TTC549 (cell line): ENCODE results near the gene LRIT2.
"Not testable (repeated sequence)": the region's sequence is repeated elsewhere in the genome, so short reads cannot be mapped to it uniquely, and the experiment has no call there.

Source experiments
- FAIRE-seq: peaks from 2 replicates; lab custom pipeline; 2012; peaks lifted over from hg19 to GRCh38; lab: Jason Lieb, UNC

The LRIT2 gene

GRCh38 chr10:84180386-84180785 lies 45.0 kb downstream of the LRIT2 start:
- not testable (repeated sequence) for FAIRE-seq

- FAIRE-seq = no peak
Measured at GRCh38 chr10:84179059-84179710, 46.2 kb downstream of the LRIT2 start.

DNA sequence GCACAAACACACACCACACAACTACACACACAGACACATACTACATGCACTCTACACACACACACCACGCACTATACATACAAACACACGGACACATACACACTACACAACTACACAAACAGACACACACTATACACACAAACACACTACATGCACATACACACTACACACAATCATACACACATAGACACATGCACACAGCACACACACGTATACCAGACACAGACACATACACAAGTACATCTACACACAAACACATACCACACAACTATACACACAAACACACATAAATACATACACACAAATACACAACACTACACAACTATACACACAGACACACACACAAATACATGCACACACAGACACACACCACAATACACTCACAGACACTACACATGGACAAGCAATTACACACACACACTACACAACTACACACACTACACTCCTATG lies 47.2 kb downstream of the LRIT2 start:
- no peak for FAIRE-seq

GRCh38 chr10:84177541-84178141 lies 47.7 kb downstream of the LRIT2 start:
- no peak for FAIRE-seq

- no peak for FAIRE-seq
Measured at GRCh38 chr10:84176836-84177474, 48.4 kb downstream of the LRIT2 start.

DNA sequence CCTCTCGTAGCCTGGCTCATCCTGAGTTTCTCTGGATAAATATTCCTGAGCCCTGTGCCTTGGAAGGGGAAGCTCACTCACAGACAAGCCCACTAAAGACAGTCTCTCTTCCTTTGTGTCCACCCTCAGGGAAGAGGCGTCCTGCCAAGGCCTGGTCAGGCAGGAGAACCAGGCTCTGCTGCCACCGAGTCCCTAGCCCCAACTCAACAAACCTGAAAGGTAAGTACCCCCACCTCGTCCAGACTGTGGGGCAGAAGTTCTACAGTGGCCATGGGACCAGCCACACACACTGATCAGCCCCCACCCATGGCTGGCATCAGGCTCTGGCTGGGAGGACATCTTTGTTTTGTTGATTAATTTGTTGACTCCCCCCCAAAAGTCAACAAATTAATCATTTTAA lies 49.0 kb downstream of the LRIT2 start:
- no peak for FAIRE-seq

DNA sequence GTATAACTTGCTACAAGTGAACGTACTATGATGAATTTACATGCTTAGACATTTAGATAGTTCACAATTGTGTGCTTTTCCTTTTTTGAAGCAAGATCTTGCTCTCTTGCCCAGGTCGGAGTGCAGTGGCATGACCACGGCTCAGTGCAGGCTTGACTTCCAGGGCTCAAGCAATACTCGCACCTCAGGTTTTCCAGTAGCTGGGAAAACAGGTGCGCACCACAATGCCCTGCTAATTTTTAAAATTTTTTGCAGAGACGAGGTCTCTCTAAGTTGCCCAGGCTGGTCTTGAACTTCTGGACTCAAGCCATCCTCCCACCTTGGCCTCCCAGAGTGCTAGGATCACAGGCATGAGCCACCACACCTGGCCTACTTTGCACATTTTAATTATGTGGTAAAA lies 49.9 kb downstream of the LRIT2 start:
- FAIRE-seq = no peak

DNA sequence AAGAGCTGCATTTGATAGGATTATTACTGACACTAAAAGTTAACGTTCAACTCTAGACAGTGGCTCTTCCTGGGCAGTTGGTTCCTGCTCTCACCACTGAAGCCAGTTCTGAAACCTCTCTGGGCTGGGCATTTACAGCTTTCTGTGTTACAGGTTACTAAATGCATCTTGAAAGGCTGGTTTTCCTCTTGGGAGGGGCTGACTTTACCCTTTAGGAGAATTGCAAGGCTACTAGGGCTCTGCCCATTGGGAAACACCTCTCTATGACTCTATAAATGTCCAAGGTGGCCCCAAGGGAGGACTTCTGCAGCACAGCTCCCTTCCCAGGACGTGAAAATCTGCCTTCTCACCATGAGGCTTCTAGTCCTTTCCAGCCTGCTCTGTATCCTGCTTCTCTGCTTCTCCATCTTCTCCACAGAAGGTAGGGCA lies 51.8 kb downstream of the LRIT2 start, which contains the start of gene GPR15LG:
Gene GPR15LG (plus strand): TSS at position 301 of the 429 bp plus-strand sequence. CDS start 51 bp downstream, at position 352.
- FAIRE-seq = no peak

DNA sequence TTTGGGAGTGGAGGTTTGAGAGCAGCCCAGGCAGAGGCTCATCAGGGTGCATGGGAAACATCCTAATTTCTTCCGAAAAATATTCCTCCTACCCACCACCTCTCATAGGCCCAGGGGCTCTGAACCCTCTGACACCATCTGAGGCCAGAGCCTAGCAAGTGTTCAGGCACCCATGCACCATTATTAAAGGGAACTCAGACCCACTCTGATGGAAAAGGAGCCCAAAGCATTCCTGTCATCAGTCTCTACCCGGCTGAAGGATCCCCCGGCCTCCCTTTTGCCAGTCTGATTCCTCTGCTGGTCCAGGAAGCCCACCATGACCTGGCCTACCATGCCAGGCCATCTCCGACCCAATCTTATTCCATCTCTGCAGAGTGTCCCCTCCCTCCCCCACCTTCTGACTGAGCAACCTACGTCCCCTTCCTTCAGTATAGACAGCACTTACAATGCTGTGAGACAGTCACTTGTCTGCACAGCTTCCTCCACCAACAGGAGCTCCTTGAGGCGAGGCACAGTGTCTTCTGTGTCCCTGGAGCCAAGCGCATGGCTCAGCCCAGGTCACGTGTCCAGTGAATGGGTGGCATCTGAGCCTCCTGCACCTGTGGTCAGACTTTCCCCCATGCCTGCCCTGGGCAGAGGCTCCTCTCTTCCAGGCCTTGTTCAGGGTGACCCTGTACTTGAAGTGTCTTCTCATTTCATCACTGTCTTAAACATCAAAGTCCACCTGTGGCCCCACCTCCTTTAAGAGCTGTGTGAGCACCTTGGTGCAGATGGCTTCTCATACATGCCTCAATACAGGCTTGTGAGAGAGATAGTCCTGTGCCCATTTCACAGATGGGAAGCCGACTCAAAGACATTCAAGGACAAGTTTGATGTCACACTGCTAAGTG lies 52.6 kb downstream of the LRIT2 start:
- no peak for FAIRE-seq

- FAIRE-seq = not testable (repeated sequence)
Measured at GRCh38 chr10:84171700-84172466, 53.5 kb downstream of the LRIT2 start.

- not testable (repeated sequence) for FAIRE-seq
Measured at GRCh38 chr10:84171237-84171636, 54.1 kb downstream of the LRIT2 start.
